Medulla oblongata (tissue), 1 donor: ENCODE data around the gene CCL14.
"Not testable (repeated sequence)": the region's sequence is repeated elsewhere in the genome, so short reads cannot be mapped to it uniquely, and the experiment has no call there.

Experiments
- DNase-seq: peaks from one replicate; pipeline ENCODE4 v3.0.0-alpha.2; 2015; ENCODE audit errors: extremely low spot score

Gene CCL14

DNA sequence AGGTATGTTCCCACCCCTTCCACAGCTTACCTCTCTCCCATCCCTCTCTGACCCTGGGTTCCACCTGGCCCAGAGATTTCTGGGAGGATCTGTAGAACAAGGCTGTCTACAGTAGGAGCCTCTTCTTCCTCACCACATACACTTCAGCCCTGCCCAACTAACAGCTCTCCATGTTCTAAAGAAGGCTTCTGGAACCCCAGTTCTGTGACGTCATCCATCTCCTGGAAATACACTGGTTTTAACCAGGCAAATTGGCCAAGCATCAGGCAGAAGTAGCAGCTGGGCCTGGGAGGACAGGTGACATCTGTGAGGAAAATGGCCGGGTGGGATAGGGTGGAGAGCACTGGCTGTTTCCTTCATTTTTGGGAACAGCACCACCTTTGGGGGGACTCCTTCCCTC lies 43.0 kb downstream of the CCL14 start, which contains the start of gene LYZL6:
Gene LYZL6 (minus strand): TSS at position 177 of the 400 bp plus-strand sequence. CDS start 4,357 bp downstream, outside the sequence.
- DNase-seq: no peak

DNA sequence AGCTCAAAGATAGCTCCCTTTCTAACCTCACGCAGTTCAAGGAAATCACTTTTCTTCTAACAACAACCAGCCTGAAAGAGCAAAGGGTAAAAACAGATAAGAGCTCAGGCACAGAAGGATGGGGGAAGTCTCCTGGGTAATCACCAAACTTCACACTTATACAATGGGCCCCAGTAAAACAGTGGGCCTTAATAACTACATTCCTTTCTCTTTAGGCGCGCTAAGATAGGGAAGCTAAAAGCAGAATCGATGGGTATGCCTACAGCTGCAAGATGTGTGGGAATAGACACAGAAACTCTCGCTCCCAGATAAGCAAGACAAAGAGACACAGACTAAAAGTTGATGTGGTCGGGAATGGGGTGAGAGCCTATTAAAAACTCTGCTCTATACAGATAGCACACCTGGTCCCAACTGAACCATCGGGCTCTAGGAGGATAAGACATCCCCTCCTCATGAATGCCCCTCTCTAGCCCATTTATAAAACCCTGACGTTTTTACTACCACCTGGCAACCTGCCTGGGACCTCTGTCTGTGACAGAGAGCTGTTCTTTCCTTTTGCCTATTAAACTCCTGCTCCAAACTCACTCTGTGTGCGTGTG lies 43.8 kb downstream of the CCL14 start:
- DNase-seq: no peak

DNA sequence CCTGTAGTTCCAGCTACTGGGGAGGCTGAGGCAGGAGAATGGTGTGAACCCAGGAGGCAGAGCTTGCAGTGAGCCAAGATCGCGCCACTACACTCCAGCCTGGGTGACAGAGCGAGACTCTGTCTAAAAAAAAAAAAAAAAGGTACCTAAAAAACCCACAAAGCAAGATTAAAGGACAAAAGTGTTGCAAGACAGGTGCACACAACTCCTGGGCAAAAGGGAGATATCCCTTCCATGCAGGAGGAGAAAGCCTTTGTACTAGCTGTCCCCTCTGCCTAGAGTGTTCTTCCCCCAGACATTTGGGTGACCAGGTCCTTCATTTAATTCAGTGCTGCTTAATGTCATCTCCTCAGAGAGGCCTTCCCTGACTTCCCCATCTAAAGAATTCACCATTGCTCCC lies 48.0 kb downstream of the CCL14 start:
- DNase-seq: not testable (repeated sequence)

DNA sequence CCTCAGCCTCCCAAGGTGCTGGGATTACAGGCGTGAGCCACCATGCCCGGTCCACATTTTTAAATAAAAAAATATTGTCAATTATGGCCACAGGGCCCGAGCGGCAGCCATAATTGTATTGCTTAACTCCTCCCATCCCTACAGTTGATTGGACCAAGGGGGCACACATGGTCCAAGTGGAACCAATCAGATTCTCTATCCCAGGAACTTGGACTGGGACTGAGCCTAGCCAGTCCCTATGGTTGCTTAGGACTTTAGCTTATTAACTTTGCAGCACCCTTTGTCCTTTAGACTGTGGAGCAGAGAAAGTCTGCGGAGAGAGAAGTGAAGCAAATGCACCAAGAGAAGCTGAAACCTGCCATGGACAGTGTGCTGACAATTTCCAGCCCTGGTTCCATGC lies 50.5 kb downstream of the CCL14 start:
- DNase-seq: no peak

DNA sequence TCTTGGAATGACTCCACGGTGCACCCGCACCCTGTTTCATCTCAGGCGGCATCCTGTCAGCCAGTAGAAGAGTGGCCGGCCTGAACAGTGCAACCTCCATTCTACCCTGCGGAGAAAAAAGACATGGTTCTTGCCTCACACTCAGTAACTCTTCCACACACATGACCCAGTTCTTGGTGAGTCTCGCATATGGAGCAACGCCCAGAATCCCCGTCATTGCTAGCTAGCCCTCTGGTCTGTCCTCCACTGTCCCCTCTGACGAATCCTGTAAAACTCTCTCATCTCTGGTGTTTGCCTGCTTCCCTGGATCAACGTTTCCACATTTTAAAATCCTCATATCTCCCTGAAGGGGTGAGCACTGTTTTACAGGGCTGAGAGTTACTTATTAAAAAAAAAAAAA lies 51.8 kb downstream of the CCL14 start:
- no peak for DNase-seq
